Fibroblast of lung (primary cell): ENCODE results near the gene HSPA12B. TPM values are rescaled to one million over a fixed set of nuclear protein-coding genes. Genes with fewer than 3 reads are reported as not detected.
A peak's percentile ranks its signal among the peaks of the same experiment; 100 is the strongest.

ENCODE experiments used
- DNase-seq, 2 donors: peaks; one replicate each; pipeline versions ENCODE4 v3.0.0 to v3.0.0-alpha.2; 2010; ENCODE audit warnings: low read depth in 2 of 2
- H2AFZ ChIP-seq: 2 replicates; pipeline ENCODE4 v1.5.1; 2012; ENCODE audit warnings: low read length, control low read depth, inconsistent platforms
- H3K27ac ChIP-seq: 2 replicates; pipeline ENCODE4 v1.5.1; 2011; ENCODE audit warnings: low read length, control low read depth; ENCODE audit not compliant: insufficient read depth
- H3K27me3 ChIP-seq: 2 replicates; pipeline ENCODE4 v1.5.1; 2011; ENCODE audit warnings: mild to moderate bottlenecking, low read length; ENCODE audit not compliant: control insufficient read depth, insufficient read depth
- H3K36me3 ChIP-seq: 2 replicates; pipeline ENCODE4 v1.5.1; 2011; ENCODE audit warnings: low read length; ENCODE audit not compliant: control insufficient read depth, insufficient read depth
- H3K4me1 ChIP-seq: 2 replicates; pipeline ENCODE4 v1.5.1; 2011; ENCODE audit warnings: low read length; ENCODE audit not compliant: control insufficient read depth, insufficient read depth; ENCODE audit errors: extremely low read depth
- H3K4me2 ChIP-seq: 2 replicates; pipeline ENCODE4 v1.5.1; 2011; ENCODE audit warnings: low read length, control low read depth; ENCODE audit not compliant: insufficient read depth; ENCODE audit errors: extremely low read depth
- H3K4me3 ChIP-seq, 4 experiments: fragments of 200-600 bp in 1 of 4; sonication (generic) in 1 of 4; replicated peaks in 1 of 4; 2 replicates each; pipeline ENCODE4 v1.5.1; 2011 to 2016; ENCODE audit warnings: low read length in 4 of 4, low read depth in 3 of 4, mild to moderate bottlenecking in 3 of 4, control low read depth in 2 of 4, inconsistent platforms in 1 of 4, mixed read lengths in 1 of 4; ENCODE audit not compliant: insufficient read depth in 1 of 4; ENCODE audit errors: control extremely low read depth in 1 of 4
- H3K79me2 ChIP-seq: 2 replicates; pipeline ENCODE4 v1.5.1; 2012; ENCODE audit warnings: mild to moderate bottlenecking, low read length, inconsistent platforms; ENCODE audit not compliant: control insufficient read depth, insufficient read depth
- H3K9ac ChIP-seq: 2 replicates; pipeline ENCODE4 v1.5.1; 2011; ENCODE audit warnings: mild to moderate bottlenecking, low read length, control low read depth; ENCODE audit not compliant: insufficient read depth
- H3K9me3 ChIP-seq: 2 replicates; pipeline ENCODE4 v1.5.1; 2012; ENCODE audit warnings: low read depth, low read length; ENCODE audit not compliant: control insufficient read depth, insufficient read depth
- H4K20me1 ChIP-seq: 2 replicates; pipeline ENCODE4 v1.5.1; 2011; ENCODE audit warnings: low read length; ENCODE audit not compliant: control insufficient read depth, insufficient read depth; ENCODE audit errors: extremely low read depth
- EZH2 ChIP-seq: IDR thresholded peaks from 2 replicates; pipeline ENCODE4 v1.5.1; 2012; ENCODE audit warnings: low read length, control low read depth, mild to moderate bottlenecking; ENCODE audit errors: missing control alignments
- polyA plus RNA-seq, 2 donors: library from polyadenylated mRNA; depleted of rRNA in 1 of 2; stranded (reverse) in 1 of 2; unstranded in 1 of 2; fragments of >200 nt; gene quantifications; 2 replicates each; pipeline ENCODE4 v1.2.1, GENCODE V29; 2011 to 2012; ENCODE audit warnings: missing spikeins in 1 of 2
- total RNA-seq: library from RNA; depleted of rRNA; stranded (reverse); fragments of >200 nt; gene quantifications from 2 replicates; pipeline ENCODE4 v1.2.1, GENCODE V29; 2014
- TF ChIP-seq, protein P1 (sequence below), 2 donors: IDR thresholded peaks in 1 of 2; conservative IDR thresholded peaks in 1 of 2; 1 replicate in 1 of 2; 2 replicates in 1 of 2; pipeline ENCODE4 v1.5.1; 2011 to 2012; ENCODE audit warnings: low read length in 2 of 2, control low read depth in 1 of 2, inconsistent platforms in 1 of 2, low read depth in 1 of 2, mild to moderate bottlenecking in 1 of 2

HSPA12B gene
- total and polyA plus RNA-seq, 2 donors (not counting 1 experiment from before 2014, with no cell fraction given), result 0.02 to 0.17 TPM

DNA sequence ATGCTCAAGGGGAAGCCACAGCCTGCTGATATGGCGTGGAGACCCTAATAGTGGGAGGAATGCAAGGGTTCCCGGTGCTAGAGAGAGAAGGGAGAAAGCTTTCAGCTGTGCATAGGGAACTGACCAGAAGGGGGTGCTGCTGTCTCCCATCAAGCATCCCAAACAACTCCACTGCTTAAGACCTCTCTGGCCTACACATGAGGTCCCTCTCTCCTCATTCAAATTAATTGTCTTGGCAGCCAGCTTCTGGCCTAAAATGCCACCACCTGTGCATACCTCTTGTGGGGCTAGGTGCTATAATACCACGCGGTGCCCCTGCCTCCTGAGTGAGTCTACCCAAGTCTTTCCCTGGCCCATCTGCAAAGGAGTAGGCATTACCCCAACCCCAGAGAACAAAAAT lies 20.6 kb downstream of the HSPA12B start:
- H3K79me2 ChIP-seq, result no peaks in the 10 kb centered on the region
- no peaks in the 10 kb centered on the region for H3K9me3 ChIP-seq
- no peak overlapping the region for H2AFZ ChIP-seq
- H3K4me1 ChIP-seq, result no peaks in the 10 kb centered on the region
- H3K4me3 ChIP-seq, result no peak overlapping the region
- peak; percentile 49 to 80 for DNase-seq
- no peak for TF ChIP-seq EZH2
- TF ChIP-seq, protein P1, sequence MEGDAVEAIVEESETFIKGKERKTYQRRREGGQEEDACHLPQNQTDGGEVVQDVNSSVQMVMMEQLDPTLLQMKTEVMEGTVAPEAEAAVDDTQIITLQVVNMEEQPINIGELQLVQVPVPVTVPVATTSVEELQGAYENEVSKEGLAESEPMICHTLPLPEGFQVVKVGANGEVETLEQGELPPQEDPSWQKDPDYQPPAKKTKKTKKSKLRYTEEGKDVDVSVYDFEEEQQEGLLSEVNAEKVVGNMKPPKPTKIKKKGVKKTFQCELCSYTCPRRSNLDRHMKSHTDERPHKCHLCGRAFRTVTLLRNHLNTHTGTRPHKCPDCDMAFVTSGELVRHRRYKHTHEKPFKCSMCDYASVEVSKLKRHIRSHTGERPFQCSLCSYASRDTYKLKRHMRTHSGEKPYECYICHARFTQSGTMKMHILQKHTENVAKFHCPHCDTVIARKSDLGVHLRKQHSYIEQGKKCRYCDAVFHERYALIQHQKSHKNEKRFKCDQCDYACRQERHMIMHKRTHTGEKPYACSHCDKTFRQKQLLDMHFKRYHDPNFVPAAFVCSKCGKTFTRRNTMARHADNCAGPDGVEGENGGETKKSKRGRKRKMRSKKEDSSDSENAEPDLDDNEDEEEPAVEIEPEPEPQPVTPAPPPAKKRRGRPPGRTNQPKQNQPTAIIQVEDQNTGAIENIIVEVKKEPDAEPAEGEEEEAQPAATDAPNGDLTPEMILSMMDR (conservative IDR thresholded peaks at IDR 0.05 in 1 of 2, IDR thresholded peaks at IDR 0.05 in 1 of 2; ENCODE audit: low read depth in 1 of 2, low read length in 2 of 2), result peak; percentile 78 to 96
- no peak overlapping the region for H3K4me2 ChIP-seq
- no peaks in the 10 kb centered on the region for H4K20me1 ChIP-seq
- no peaks in the 10 kb centered on the region for H3K36me3 ChIP-seq
- H3K9ac ChIP-seq, result no peak overlapping the region
- no peaks in the 10 kb centered on the region for H3K27me3 ChIP-seq
- no peak overlapping the region for H3K27ac ChIP-seq

DNA sequence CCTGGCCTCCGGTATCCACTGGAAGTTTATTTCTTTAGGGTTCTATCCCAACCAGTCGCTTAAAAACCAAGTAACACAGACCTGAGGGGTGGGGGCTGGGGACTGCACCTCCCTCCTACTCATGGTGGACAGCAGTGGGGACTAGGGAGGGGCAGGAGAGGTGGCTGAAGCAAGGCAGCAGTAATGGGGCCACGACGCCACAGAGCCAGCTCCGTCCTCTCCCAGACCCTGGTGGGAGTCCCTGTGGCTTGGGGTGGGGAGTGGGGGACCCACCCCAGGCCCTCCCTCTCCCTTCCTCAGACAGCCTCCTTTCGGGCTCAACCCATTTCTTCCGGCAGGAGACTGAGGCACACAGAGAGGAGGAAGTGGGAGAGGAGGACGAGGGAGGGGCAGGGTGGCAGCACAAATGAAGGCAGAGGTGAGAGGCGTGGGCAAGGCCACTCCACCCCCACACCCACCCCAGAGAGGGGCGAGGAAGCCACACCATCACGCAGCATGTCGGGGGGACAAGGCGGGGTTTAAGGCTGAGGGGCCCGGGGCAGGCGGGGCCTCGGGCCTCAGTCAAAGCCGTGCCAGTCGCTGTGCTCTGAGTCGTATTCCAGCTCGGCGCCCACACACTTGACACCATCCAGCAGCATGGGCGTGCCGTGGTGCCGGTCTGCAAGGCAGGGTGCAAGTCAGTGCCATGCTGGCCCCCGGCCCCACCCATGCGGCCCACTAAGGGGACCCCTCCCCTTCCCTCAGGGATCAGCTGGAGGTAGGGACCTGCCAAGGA lies 21.2 kb downstream of the HSPA12B start:
- DNase-seq, result no peak
- H3K4me1 ChIP-seq, result no peaks in the 10 kb centered on the region
- TF ChIP-seq EZH2, result no peak
- TF ChIP-seq, protein P1 (conservative IDR thresholded peaks at IDR 0.05 in 1 of 2, IDR thresholded peaks at IDR 0.05 in 1 of 2; ENCODE audit: low read depth in 1 of 2, low read length in 2 of 2), result no peak
- no peak overlapping the region for H3K27ac ChIP-seq
- H3K79me2 ChIP-seq, result no peaks in the 10 kb centered on the region
- no peak overlapping the region for H3K9ac ChIP-seq
- H3K4me2 ChIP-seq, result no peak overlapping the region
- no peaks in the 10 kb centered on the region for H3K9me3 ChIP-seq
- no peaks in the 10 kb centered on the region for H4K20me1 ChIP-seq
- no peaks in the 10 kb centered on the region for H3K27me3 ChIP-seq
- H2AFZ ChIP-seq, result no peak overlapping the region
- peaks cover 3% of the 10 kb centered on the region for H3K36me3 ChIP-seq
- H3K4me3 ChIP-seq, result no peak overlapping the region

DNA sequence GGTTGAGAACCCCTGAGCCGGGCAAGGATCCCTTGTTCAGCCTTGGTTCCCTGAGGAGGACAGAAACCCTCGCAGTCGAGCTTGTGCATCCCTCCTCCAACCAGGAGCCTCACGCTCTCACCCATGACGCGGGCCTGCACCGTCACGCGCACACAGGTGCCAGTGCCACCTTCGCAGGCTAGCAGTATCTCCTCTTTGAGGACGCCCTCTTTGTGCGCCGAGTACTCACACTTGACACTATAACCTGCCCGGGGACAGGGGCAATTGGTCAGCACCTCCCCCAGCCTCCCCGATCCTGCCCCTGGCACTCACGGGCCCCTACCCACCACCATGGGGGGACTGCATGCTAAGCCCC lies 21.8 kb downstream of the HSPA12B start:
- H3K4me3 ChIP-seq, result no peak overlapping the region
- H2AFZ ChIP-seq, result no peak overlapping the region

More for the DNA sequence above, 21.8 kb downstream of the HSPA12B start:
- Histone ChIP-seq H3K9ac (no peak overlapping the region), H3K36me3 (peaks cover 3% of the 10 kb centered on the region), H3K9me3 (no peaks in the 10 kb centered on the region), H4K20me1 (no peaks in the 10 kb centered on the region), H3K79me2 (no peaks in the 10 kb centered on the region), H3K4me2 (no peak overlapping the region), H3K27ac (no peak overlapping the region), H3K27me3 (no peaks in the 10 kb centered on the region), H3K4me1 (no peaks in the 10 kb centered on the region)
- no peak for DNase-seq
- TF ChIP-seq, protein P1 (conservative IDR thresholded peaks at IDR 0.05 in 1 of 2, IDR thresholded peaks at IDR 0.05 in 1 of 2; ENCODE audit: low read depth in 1 of 2, low read length in 2 of 2), result no peak
- TF ChIP-seq EZH2, result no peak
